Transverse colon (tissue), 4 donors: ENCODE results near the gene ZNF423. TPM values are rescaled to one million over a fixed set of nuclear protein-coding genes. Genes with fewer than 3 reads are reported as not detected.

Experiments used
- DNase-seq: peaks from one replicate; pipeline ENCODE4 v3.0.0-alpha.2; 2019
- H3K27ac ChIP-seq, 4 donors: fragments of 200-600 bp; sonication (generic); 2 replicates each; pipeline ENCODE4 v1.5.1; 2016 to 2018; ENCODE audit warnings: inconsistent platforms in 4 of 4
- H3K27me3 ChIP-seq: fragments of 200-600 bp; sonication (generic); 2 replicates; pipeline ENCODE4 v1.5.1; 2017; ENCODE audit warnings: inconsistent platforms
- H3K36me3 ChIP-seq, 4 donors: fragments of 200-600 bp; sonication (generic); 2 replicates each; pipeline ENCODE4 v1.5.1; 2017 to 2019; ENCODE audit warnings: inconsistent platforms in 4 of 4
- H3K4me1 ChIP-seq, 4 donors: fragments of 200-600 bp; sonication (generic); 2 replicates each; pipeline ENCODE4 v1.5.1; 2017 to 2020; ENCODE audit warnings: inconsistent platforms in 4 of 4
- H3K4me3 ChIP-seq, 4 donors: fragments of 200-600 bp; sonication (generic); 1 replicate in 1 of 4; 2 replicates in 3 of 4; pipeline versions ENCODE4 v1.5.1 to v1.6.1; 2017 to 2019; ENCODE audit warnings: inconsistent platforms in 4 of 4
- H3K9me3 ChIP-seq, 2 donors: fragments of 200-600 bp; sonication (generic); 2 replicates each; pipeline ENCODE4 v1.5.1; 2017 to 2019; ENCODE audit warnings: inconsistent platforms in 2 of 2
- CTCF ChIP-seq, 5 experiments: fragments of 200-600 bp in 3 of 5; fragments of 450-650 bp in 2 of 5; sonication (generic) in 3 of 5; IDR thresholded peaks; 1 replicate in 2 of 5; 2 replicates in 3 of 5; pipeline ENCODE4 v1.5.1; 2016 to 2017; ENCODE audit warnings: antibody characterized with exemption in 5 of 5, inconsistent platforms in 3 of 5, mild to moderate bottlenecking in 2 of 5, moderate library complexity in 1 of 5
- EP300 ChIP-seq: sonication (generic); formaldehyde crosslinking; IDR thresholded peaks from one replicate; pipeline ENCODE4 v1.6.1; 2017; ENCODE audit warnings: antibody characterized with exemption, low read depth
- POLR2A ChIP-seq: fragments of 450-650 bp; IDR thresholded peaks from one replicate; pipeline ENCODE4 v1.6.1; 2016; ENCODE audit warnings: antibody characterized with exemption, mild to moderate bottlenecking, moderate library complexity
- POLR2AphosphoS5 ChIP-seq, 3 donors: sonication (generic); formaldehyde crosslinking; IDR thresholded peaks; one replicate each; pipeline ENCODE4 v1.6.1; 2016; ENCODE audit warnings: antibody characterized with exemption in 3 of 3
- WGBS, 2 donors: methylation state at CpG; one replicate each; pipeline ENCODE4 v1.1.5; 2018; ENCODE audit warnings: low coverage in 1 of 2; 5-methylcytosine and 5-hydroxymethylcytosine counted together
- in situ Hi-C, 4 donors: fragments of 200-750 bp; cut with MboI; loops; one replicate each; pipeline versions ENCODE4 v1.15.0 to v1.15.1; 2017; ENCODE audit warnings: low sequenced_read_pairs in 3 of 4, low pct_ligation_motif_present in 1 of 4, low pct_unique_long_range_greater_than_20kb in 1 of 4
- intact Hi-C: fragments of 100-400 bp; cut with DNase I; formaldehyde crosslinking; loops from one replicate; pipeline ENCODE4 v1.15.1; 2023; ENCODE audit warnings: low total_unique reads
- total RNA-seq, 4 donors: library from RNA; depleted of rRNA; stranded (reverse); fragments of >200 nt; gene quantifications; one replicate each; pipeline ENCODE4 v1.1.0, GENCODE V29; 2016

ZNF423 gene
- total RNA-seq, 4 donors from 2014 or later, result 4.9 to 13.1 (median 7.2) TPM

- in situ Hi-C loops (loop anchor here in 1 of 4 donors (25.0 kb wide), 1 partner anchor 243 kb away; no protein-coding TSS in a partner anchor), intact Hi-C loops (no loop called here)
- peak overlapping the region; percentile 94 to 98 (median 96) for H3K27ac ChIP-seq
- H3K27me3 ChIP-seq, result no peaks in the 10 kb centered on the region
- no peaks in the 10 kb centered on the region for H3K36me3 ChIP-seq
- no peaks in the 10 kb centered on the region for H3K9me3 ChIP-seq
- DNase-seq, result peak; percentile 93
- peak overlapping the region; percentile 71 to 88 (median 78) for H3K4me3 ChIP-seq
- TF ChIP-seq EP300 (no peak), POLR2A (peak; percentile 82), CTCF (IDR thresholded peaks at IDR 0.05) (no peak), POLR2AphosphoS5 (IDR thresholded peaks at IDR 0.05) (peak; percentile 51 to 87 (median 87))
- 0% methylated on average over 44 of the region's 75 CpGs; no CpG with 5 or more reads in 1 of the 2 donors for WGBS, 2 donors
- peaks cover 23 to 61% (median 53%) of the 10 kb centered on the region in 4 donors for H3K4me1 ChIP-seq
Observed at GRCh38 chr16:49855280-49855821, 561 bp downstream of the ZNF423 start.

DNA sequence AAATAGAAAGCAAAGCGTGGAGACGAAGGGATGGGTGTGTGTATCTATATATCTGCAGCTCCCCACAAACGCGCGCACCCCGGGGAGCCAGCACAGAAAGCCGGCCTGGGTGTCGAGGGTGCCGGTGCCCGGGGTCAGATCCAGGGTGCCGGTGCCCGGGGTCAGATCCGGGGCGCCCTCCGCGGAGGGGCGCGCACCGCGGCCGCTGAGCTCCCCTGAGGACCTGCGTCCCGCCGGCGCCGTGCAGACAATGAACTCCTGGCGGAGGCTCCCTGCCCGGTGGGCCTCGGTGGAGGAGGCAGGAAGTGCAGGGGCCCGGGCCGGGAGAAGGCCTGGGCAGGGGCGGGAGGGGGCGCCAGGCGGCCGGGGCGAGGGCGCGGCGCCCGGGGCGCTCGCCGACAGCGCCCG, 1.1 kb downstream of the ZNF423 start:
- Histone ChIP-seq H3K36me3 (no peaks in the 10 kb centered on the region), H3K9me3 (no peaks in the 10 kb centered on the region), H3K4me1 (peaks cover 23 to 63% (median 53%) of the 10 kb centered on the region in 4 donors), H3K27ac (peak overlapping the region; percentile 94 to 98 (median 96)), H3K4me3 (peak overlapping the region; percentile 71 to 88 (median 78)), H3K27me3 (no peaks in the 10 kb centered on the region)
- peak; percentile 34 for DNase-seq
- no peak for TF ChIP-seq CTCF (IDR thresholded peaks at IDR 0.05)
- intact Hi-C loops (no loop called here), in situ Hi-C loops (loop anchor here in 1 of 4 donors (25.0 kb wide), 1 partner anchor 242 kb away; no protein-coding TSS in a partner anchor)
- WGBS, 2 donors, result 1% methylated on average over 44 of the region's 45 CpGs; no CpG with 5 or more reads in 1 of the 2 donors

DNA sequence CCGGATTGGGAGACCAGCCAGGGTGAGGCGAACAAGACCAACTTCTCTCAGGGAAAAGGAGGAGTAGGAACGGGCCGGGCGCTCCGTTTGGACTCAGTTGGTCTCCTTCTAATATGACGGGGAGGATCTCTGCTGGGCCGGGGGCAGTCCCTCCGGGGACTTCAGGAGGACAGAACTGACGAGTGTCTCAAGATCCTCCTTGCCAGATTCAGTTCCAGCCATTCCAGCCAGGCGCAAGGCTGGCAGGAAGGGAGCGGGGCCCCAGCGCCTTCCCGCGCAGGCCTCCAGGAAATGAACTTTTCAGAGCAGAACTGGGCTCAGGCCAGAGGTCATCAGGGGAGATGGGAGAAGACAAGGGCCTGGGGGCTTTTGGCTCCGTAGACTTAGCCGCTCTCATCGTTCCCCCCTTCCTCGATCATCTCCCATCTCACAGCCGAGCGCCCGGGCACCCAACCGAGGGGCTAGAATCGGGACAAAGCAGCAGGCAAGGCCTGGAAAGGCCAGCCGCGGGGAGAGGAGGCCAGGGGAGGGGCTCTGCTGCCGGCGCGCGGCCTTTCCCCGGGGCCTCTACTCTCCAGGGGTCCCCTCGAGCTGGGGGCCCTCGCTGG, 1.6 kb downstream of the ZNF423 start:
- TF ChIP-seq POLR2AphosphoS5 (IDR thresholded peaks at IDR 0.05), result peak in 1 of 3 donors; percentile 7
- TF ChIP-seq POLR2A, result no peak
- Histone ChIP-seq H3K4me1 (peaks cover 19 to 60% (median 50%) of the 10 kb centered on the region in 4 donors), H3K4me3 (peak overlapping the region; percentile 71 to 88 (median 78)), H3K27ac (peak overlapping the region; percentile 94 to 98 (median 96)), H3K36me3 (no peaks in the 10 kb centered on the region), H3K27me3 (no peaks in the 10 kb centered on the region), H3K9me3 (no peaks in the 10 kb centered on the region)
- WGBS, 2 donors, result 17% methylated on average over 33 of the region's 33 CpGs; no CpG with 5 or more reads in 1 of the 2 donors
- intact Hi-C loops (no loop called here), in situ Hi-C loops (loop anchor here in 1 of 4 donors (25.0 kb wide), 1 partner anchor 242 kb away; no protein-coding TSS in a partner anchor)
- DNase-seq, result peak; percentile 39

- Histone ChIP-seq H3K36me3 (no peaks in the 10 kb centered on the region), H3K9me3 (no peaks in the 10 kb centered on the region), H3K27ac (peak overlapping the region in 1 of 4 donors; percentile 22), H3K4me3 (no peak overlapping the region), H3K27me3 (no peaks in the 10 kb centered on the region), H3K4me1 (peaks cover 15 to 47% (median 34%) of the 10 kb centered on the region in 4 donors)
- TF ChIP-seq POLR2AphosphoS5 (IDR thresholded peaks at IDR 0.05), result no peak
- TF ChIP-seq EP300, result no peak
- no peak for TF ChIP-seq CTCF (IDR thresholded peaks at IDR 0.05)
- TF ChIP-seq POLR2A, result no peak
- in situ Hi-C loops (loop anchor here in 1 of 4 donors (25.0 kb wide), 1 partner anchor 240 kb away; no protein-coding TSS in a partner anchor), intact Hi-C loops (no loop called here)
- no peak for DNase-seq
- 46 to 60% methylated on average over 1 to 5 of the region's 5 CpGs for WGBS, 2 donors
Observed at GRCh38 chr16:49852279-49852678, 3.6 kb downstream of the ZNF423 start.
